ENCODE data around the gene ZNF175. TPM values are rescaled to one million over a fixed set of nuclear protein-coding genes. Genes with fewer than 3 reads are reported as not detected.

The ZNF175 gene
- total RNA-seq, 4 donors from 2014 or later: 11.9 to 27.2 (median 16.0) TPM

- H3K9me3 ChIP-seq: no peaks in the 10 kb centered on the region
- DNase-seq: no peak
- peak overlapping the region; percentile 56 to 75 (median 66) for H3K4me3 ChIP-seq
- H3K36me3 ChIP-seq: peaks cover 0 to 13% (median 0%) of the 10 kb centered on the region in 3 donors
- peaks cover 0 to 17% (median 2%) of the 10 kb centered on the region in 4 donors for H3K4me1 ChIP-seq
- no peaks in the 10 kb centered on the region for H3K27me3 ChIP-seq
- TF ChIP-seq CTCF (IDR thresholded peaks at IDR 0.05): no peak
- no peak for TF ChIP-seq POLR2A (IDR thresholded peaks at IDR 0.05)
- peak overlapping the region in 3 of 4 donors; percentile 10 to 62 (median 52) for H3K27ac ChIP-seq
Measured at GRCh38 chr19:51571599-51571998, 516 bp downstream of the ZNF175 start.

GRCh38 chr19:51572410-51572809 lies 1.3 kb downstream of the ZNF175 start:
- peak in 1 of 3 donors; percentile 54 for DNase-seq
- H3K36me3 ChIP-seq: peaks cover 0 to 13% (median 0%) of the 10 kb centered on the region in 3 donors
- H3K9me3 ChIP-seq: no peaks in the 10 kb centered on the region
- H3K27me3 ChIP-seq: no peaks in the 10 kb centered on the region
- peak overlapping the region in 3 of 4 donors; percentile 56 to 75 (median 70) for H3K4me3 ChIP-seq
- peaks cover 0 to 17% (median 2%) of the 10 kb centered on the region in 4 donors for H3K4me1 ChIP-seq
- no peak for TF ChIP-seq CTCF (IDR thresholded peaks at IDR 0.05)
- no peak for TF ChIP-seq POLR2A (IDR thresholded peaks at IDR 0.05)
- no peak overlapping the region for H3K27ac ChIP-seq

GRCh38 chr19:51572908-51573307 lies 1.8 kb downstream of the ZNF175 start:
- Histone ChIP-seq H3K27ac (no peak overlapping the region), H3K4me1 (peaks cover 0 to 17% (median 2%) of the 10 kb centered on the region in 4 donors), H3K4me3 (no peak overlapping the region), H3K27me3 (no peaks in the 10 kb centered on the region), H3K9me3 (no peaks in the 10 kb centered on the region), H3K36me3 (peaks cover 0 to 15% (median 0%) of the 10 kb centered on the region in 3 donors)
- DNase-seq: no peak
- TF ChIP-seq POLR2A (IDR thresholded peaks at IDR 0.05) (no peak), CTCF (IDR thresholded peaks at IDR 0.05) (no peak)

- H3K27me3 ChIP-seq: no peaks in the 10 kb centered on the region
- no peak overlapping the region for H3K27ac ChIP-seq
- DNase-seq: no peak
- TF ChIP-seq POLR2A (IDR thresholded peaks at IDR 0.05) (no peak), CTCF (IDR thresholded peaks at IDR 0.05) (no peak)
- H3K9me3 ChIP-seq: no peaks in the 10 kb centered on the region
- peaks cover 0 to 17% (median 2%) of the 10 kb centered on the region in 4 donors for H3K4me1 ChIP-seq
- peaks cover 0 to 19% (median 0%) of the 10 kb centered on the region in 3 donors for H3K36me3 ChIP-seq
- H3K4me3 ChIP-seq: no peak overlapping the region
Measured at GRCh38 chr19:51573331-51573730, 2.2 kb downstream of the ZNF175 start.

GRCh38 chr19:51576850-51577249 lies 5.8 kb downstream of the ZNF175 start:
- Histone ChIP-seq H3K27me3 (no peaks in the 10 kb centered on the region), H3K36me3 (peaks cover 0 to 35% (median 5%) of the 10 kb centered on the region in 3 donors), H3K4me1 (peaks cover 0 to 14% (median 2%) of the 10 kb centered on the region in 4 donors), H3K27ac (no peak overlapping the region), H3K4me3 (no peak overlapping the region), H3K9me3 (no peaks in the 10 kb centered on the region)
- TF ChIP-seq CTCF (IDR thresholded peaks at IDR 0.05): no peak
- TF ChIP-seq POLR2A (IDR thresholded peaks at IDR 0.05): no peak
- no peak for DNase-seq
